Lower leg skin (tissue), 3 donors: ENCODE results near the gene CLTRN.

Experiments
- CTCF ChIP-seq, 3 donors: fragments of 450-650 bp; IDR thresholded peaks; one replicate each; pipeline ENCODE4 v1.5.1; 2016; ENCODE audit warnings: antibody characterized with exemption in 3 of 3, mild to moderate bottlenecking in 3 of 3, moderate library complexity in 2 of 3
- POLR2A ChIP-seq, 2 donors: fragments of 450-650 bp; IDR thresholded peaks; one replicate each; pipeline ENCODE4 v1.6.1; 2016 to 2017; ENCODE audit warnings: antibody characterized with exemption in 2 of 2, mild to moderate bottlenecking in 1 of 2, moderate library complexity in 1 of 2

- TF ChIP-seq CTCF (IDR thresholded peaks at IDR 0.05), result no peak
- no peak for TF ChIP-seq POLR2A (IDR thresholded peaks at IDR 0.05)
These were observed 64.6 kb downstream of the CLTRN start for GRCh38 chrX:15600049-15600448.
